Endometrial microvascular endothelial cells (primary cell): ENCODE results near the gene EXD1. TPM values are rescaled to one million over a fixed set of nuclear protein-coding genes. Genes with fewer than 3 reads are reported as not detected.
"Not testable (repeated sequence)": the region's sequence is repeated elsewhere in the genome, so short reads cannot be mapped to it uniquely, and the experiment has no call there.

Experiments used
- in situ Hi-C: cut with HindIII; loops from 2 replicates; pipeline ENCODE4 v1.10.0; 2017; ENCODE audit warnings: low sequenced_read_pairs, low pct_unique_long_range_greater_than_20kb; ENCODE audit errors: inconsistent ontology term
- total RNA-seq: library from RNA; depleted of rRNA; stranded (reverse); fragments of >200 nt; gene quantifications from one replicate; pipeline ENCODE4 v1.2.3, GENCODE V29; 2015; ENCODE audit errors: inconsistent ontology term

Gene EXD1, protein sequence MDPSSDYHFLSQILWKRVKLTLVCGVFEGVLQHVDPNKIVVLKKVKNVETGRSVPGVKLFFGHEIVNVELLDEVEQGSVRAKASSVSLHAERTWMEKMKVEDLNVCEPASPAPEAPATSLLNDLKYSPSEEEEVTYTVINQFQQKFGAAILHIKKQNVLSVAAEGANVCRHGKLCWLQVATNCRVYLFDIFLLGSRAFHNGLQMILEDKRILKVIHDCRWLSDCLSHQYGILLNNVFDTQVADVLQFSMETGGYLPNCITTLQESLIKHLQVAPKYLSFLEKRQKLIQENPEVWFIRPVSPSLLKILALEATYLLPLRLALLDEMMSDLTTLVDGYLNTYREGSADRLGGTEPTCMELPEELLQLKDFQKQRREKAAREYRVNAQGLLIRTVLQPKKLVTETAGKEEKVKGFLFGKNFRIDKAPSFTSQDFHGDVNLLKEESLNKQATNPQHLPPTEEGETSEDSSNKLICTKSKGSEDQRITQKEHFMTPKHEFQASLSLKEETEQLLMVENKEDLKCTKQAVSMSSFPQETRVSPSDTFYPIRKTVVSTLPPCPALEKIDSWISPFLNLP
- not detected for total RNA-seq

- in situ Hi-C loops = no loop called here
These were observed at the start of gene EXD1, which contains the start of gene CHP1 for GRCh38 chr15:41230650-41231421. TSS of gene EXD1 (minus strand) at chr15:41230757. CDS start at chr15:41226575, 4,182 bp downstream. TSS of gene CHP1 (plus strand) at chr15:41231268. CDS start at chr15:41231383, 115 bp downstream.

- in situ Hi-C loops = no loop called here
These were observed 49.2 kb upstream of the EXD1 start for GRCh38 chr15:41279535-41280283.

DNA sequence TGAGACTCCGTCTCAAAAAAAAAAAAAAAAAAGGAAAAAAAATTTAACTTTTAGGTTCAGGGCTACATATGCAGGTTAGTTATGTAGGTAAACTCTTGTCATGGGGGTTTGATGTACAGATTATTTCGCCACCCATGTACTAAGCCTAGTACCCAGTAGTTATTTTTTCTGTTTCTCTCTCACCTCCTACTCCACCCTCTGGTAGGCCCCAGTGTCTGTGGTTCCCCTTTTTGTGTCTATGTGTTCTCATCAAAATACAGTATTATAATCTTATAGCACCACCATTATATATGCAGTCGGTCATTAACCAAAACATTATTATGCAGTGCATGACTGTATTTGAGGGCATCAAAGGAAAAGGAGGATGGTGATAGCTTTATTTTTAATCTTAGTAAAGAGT is 47.8 kb upstream of the EXD1 start:
- in situ Hi-C loops = no loop called here

DNA sequence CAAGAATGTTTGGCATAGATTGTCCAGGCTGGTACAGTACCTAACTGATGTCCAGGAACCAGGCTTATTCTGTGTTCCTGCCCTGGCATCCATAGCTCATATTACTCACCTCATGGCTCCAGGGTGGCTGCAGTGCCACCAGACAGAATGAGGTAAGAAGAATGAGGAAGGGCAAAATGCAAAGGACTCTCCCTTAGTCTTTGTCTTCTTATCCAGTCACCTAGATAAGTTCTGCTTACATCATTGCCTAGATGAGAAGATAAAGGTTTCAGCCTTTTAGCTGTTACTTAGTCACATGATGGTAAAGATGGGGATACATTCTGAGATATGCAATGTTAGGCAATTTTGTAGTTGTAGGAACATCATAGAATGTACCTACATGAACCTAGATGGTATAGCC is 46.3 kb upstream of the EXD1 start:
- in situ Hi-C loops = no loop called here

- in situ Hi-C loops = no loop called here
These were observed 39.3 kb upstream of the EXD1 start for GRCh38 chr15:41269887-41270286.

GRCh38 chr15:41263891-41264351 is 33.4 kb upstream of the EXD1 start:
- in situ Hi-C loops = no loop called here

- in situ Hi-C loops = no loop called here
These were observed 32.0 kb upstream of the EXD1 start for GRCh38 chr15:41262571-41262970.

- in situ Hi-C loops = not testable (repeated sequence)
These were observed 30.4 kb upstream of the EXD1 start for GRCh38 chr15:41260924-41261323.

DNA sequence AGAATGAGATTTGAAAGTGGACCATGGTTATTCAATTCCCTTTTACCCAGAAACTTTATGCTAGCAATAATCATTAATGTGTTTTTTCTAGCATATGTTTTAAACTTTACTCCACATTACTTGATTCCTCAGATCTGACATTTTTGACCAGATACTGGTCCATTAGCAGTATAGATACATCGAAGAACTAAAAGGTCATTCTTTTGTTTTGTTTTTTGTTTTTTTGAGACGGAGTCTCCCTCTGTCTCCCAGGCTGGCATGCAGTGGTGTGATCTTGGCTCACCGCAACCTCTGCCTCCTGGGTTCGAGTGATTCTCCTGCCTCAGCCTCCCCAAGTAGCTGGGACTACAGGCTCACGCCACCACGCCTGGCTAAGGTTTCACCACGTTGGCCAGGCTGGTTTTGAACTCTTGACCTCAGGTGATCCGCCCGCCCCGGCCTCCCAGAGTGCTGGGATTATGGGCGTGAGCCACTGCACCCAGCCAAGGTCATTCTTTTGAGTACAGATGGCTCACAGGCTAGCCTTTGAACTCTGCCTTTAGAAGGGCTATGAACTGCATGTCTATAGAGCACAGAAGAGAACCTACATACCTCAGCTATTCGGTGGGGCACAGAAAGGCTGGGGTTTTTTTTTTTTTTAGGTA is 29.1 kb upstream of the EXD1 start:
- in situ Hi-C loops = no loop called here

GRCh38 chr15:41258750-41259471 is 28.4 kb upstream of the EXD1 start:
- in situ Hi-C loops = no loop called here

DNA sequence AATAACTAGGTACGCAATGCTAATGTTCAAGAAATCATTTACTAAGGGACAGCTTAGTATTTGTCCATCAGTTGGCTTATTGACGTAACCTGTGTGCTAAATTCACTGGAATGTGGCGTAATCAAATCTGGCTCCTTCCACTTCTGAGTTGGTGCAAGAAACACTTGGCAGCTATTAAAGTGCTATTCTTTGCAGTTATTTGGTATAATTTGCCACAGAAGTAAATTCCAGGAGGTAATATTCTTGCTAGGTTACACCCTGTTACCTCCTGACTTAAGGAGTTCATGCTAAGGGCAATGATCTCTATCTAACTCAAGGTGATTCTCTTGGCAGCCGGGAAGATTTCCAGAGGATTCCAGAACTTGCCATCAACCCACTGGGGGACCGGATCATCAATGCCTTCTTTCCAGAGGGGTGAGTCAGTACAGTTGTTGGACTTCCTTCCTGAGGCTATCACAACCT is 26.1 kb upstream of the EXD1 start:
- in situ Hi-C loops = no loop called here

DNA sequence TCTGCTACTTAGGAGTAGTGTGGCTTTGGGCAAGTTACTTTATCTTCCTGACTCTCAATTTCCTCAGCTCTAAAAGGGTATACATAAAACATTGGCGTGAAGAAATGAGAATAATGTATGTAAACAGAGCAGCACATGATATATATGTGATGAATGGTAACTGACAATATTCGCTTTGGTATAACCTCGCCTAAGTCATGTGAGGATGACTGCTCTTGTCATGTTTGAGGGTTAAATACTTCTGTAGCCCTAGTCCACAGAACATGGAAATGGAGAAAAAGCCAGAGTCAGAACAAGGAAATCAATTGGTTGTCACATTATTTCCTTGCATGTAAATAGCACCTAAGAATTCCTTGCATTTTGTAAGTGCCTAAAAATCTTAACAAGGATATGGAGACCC is 25.5 kb upstream of the EXD1 start:
- in situ Hi-C loops = no loop called here

DNA sequence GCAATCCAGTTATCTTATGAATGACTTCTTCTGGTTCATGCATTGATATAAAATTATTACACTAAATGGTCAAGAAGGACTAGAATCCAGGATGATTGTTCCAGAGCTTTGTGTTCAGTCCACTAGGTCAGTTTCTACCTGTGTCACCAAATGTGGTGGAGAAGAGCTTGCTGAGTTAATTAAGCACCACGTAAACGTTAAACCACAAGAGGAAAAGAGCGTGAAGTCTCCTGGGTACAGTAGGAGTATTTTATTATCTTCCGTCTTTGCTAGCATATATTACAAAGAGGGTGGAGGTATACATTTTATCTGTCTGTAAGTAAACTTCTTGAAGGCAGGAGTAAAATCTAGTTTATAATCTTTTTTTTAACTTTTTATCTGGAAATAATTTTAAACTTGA is 24.0 kb upstream of the EXD1 start:
- in situ Hi-C loops = no loop called here

GRCh38 chr15:41251411-41251810 is 20.9 kb upstream of the EXD1 start:
- in situ Hi-C loops = no loop called here

GRCh38 chr15:41250745-41251144 is 20.2 kb upstream of the EXD1 start:
- in situ Hi-C loops = not testable (repeated sequence)

DNA sequence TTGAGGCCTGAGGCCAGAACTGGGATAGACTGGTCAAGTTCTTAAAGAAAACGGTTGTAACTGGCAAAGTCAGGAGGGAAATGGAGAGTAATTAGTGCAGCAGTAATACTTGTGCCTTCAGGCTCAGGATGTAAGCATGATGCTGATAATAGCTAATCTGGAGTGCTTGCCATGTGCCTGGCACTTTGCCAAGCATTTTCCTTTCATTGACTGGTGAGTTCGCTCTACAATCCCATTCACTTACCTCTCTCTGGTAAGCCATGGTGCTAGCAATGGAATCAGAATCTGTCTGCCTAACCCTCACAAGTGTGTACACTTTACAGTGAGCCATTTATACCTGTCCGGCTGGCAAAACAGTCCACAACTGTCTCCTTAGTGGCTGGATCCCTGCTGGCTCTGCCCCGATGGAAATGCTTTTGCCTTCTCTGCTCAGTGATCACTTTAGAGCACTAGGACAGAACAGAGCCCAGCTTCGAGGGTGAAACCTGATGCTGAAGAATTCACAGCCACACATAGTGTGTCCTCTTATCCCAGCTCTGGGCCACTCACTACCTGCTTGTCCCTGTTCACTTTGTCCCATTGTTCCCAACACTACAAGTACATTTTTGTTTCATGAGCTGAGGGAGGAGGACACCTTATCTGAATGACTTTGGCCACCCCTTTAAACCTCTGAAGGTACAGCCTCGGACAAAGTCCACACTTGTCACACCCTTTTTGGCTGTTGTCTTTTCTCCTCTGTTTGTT is 10.8 kb upstream of the EXD1 start:
- in situ Hi-C loops = no loop called here

DNA sequence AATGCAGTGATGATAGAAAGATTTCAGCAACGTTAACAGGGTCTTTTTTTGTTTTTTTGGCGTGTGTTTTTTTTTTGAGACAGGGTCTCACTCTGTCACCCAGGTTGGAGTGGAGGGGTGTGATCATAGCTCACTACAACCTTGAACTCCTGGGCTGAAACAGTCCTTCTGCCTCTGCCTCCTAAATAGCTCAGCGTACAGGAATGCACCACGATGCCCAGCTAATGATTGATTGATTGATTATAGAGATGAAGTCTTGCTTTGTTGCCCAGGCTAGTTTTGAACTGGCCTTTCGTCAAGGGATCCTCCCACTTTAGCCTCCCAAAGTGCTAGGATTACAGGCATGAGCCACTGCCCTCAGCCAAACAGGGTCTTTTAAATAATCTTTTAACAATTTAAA is 7.5 kb upstream of the EXD1 start:
- in situ Hi-C loops = no loop called here
